Coronary artery (tissue), 2 donors: Measurements from ENCODE around the gene KLHL13.

Source experiments
- DNase-seq: peaks from one replicate; pipeline ENCODE4 v3.0.0-alpha.2; 2017; ENCODE audit warnings: low spot score
- H3K27ac ChIP-seq, 2 donors: fragments of 200-600 bp; sonication (generic); one replicate each; pipeline ENCODE4 v1.5.1; 2016 to 2019
- H3K4me3 ChIP-seq: fragments of 200-600 bp; sonication (generic); 2 replicates; pipeline ENCODE4 v1.5.1; 2016; ENCODE audit warnings: mild to moderate bottlenecking, moderate library complexity
- CTCF ChIP-seq: fragments of 200-600 bp; sonication (generic); IDR thresholded peaks from one replicate; pipeline ENCODE4 v1.5.1; 2019; ENCODE audit warnings: antibody characterized with exemption

Gene KLHL13

GRCh38 chrX:118074196-118074595 is 42.4 kb downstream of the KLHL13 start:
- Histone ChIP-seq H3K27ac (no peak overlapping the region), H3K4me3 (no peak overlapping the region)
- DNase-seq, result no peak
- no peak for TF ChIP-seq CTCF

GRCh38 chrX:118066867-118067515 is 49.6 kb downstream of the KLHL13 start:
- DNase-seq, result no peak
- Histone ChIP-seq H3K4me3 (no peak overlapping the region), H3K27ac (no peak overlapping the region)
- TF ChIP-seq CTCF, result no peak

- DNase-seq, result no peak
- no peak overlapping the region for H3K4me3 ChIP-seq
- H3K27ac ChIP-seq, result no peak overlapping the region
- TF ChIP-seq CTCF, result no peak
Observed at GRCh38 chrX:118062817-118063615, 53.6 kb downstream of the KLHL13 start.

GRCh38 chrX:118062048-118062789 is 54.4 kb downstream of the KLHL13 start:
- H3K27ac ChIP-seq, result no peak overlapping the region
- DNase-seq, result no peak
- no peak for TF ChIP-seq CTCF

GRCh38 chrX:118058924-118059323 is 57.7 kb downstream of the KLHL13 start:
- TF ChIP-seq CTCF, result no peak

More at GRCh38 chrX:118062048-118062789, 54.4 kb downstream of the KLHL13 start:
- H3K4me3 ChIP-seq, result no peak overlapping the region

GRCh38 chrX:118056870-118057269 is 59.7 kb downstream of the KLHL13 start:
- DNase-seq, result no peak
- Histone ChIP-seq H3K27ac (no peak overlapping the region), H3K4me3 (no peak overlapping the region)
- no peak for TF ChIP-seq CTCF

More at GRCh38 chrX:118058924-118059323, 57.7 kb downstream of the KLHL13 start:
- DNase-seq, result no peak
- H3K4me3 ChIP-seq, result no peak overlapping the region
- H3K27ac ChIP-seq, result no peak overlapping the region
